HFF-Myc (cell line): ENCODE results near the gene KRT79.

ENCODE experiments used
- DNase-seq: peaks from one replicate; pipeline ENCODE4 v3.0.0-alpha.2; 2011; ENCODE audit warnings: low read depth; ENCODE audit errors: extremely low read depth
- H3K4me3 ChIP-seq: replicated peaks from 2 replicates; pipeline ENCODE4 v1.5.1; 2011; ENCODE audit warnings: low read depth, mild to moderate bottlenecking, control low read depth, low read length
- TF ChIP-seq, protein P1 (sequence below): IDR thresholded peaks from 2 replicates; pipeline ENCODE4 v1.5.1; 2012; ENCODE audit warnings: mild to moderate bottlenecking, low read depth, low read length, control low read depth; ENCODE audit errors: missing control alignments

KRT79 gene

DNA sequence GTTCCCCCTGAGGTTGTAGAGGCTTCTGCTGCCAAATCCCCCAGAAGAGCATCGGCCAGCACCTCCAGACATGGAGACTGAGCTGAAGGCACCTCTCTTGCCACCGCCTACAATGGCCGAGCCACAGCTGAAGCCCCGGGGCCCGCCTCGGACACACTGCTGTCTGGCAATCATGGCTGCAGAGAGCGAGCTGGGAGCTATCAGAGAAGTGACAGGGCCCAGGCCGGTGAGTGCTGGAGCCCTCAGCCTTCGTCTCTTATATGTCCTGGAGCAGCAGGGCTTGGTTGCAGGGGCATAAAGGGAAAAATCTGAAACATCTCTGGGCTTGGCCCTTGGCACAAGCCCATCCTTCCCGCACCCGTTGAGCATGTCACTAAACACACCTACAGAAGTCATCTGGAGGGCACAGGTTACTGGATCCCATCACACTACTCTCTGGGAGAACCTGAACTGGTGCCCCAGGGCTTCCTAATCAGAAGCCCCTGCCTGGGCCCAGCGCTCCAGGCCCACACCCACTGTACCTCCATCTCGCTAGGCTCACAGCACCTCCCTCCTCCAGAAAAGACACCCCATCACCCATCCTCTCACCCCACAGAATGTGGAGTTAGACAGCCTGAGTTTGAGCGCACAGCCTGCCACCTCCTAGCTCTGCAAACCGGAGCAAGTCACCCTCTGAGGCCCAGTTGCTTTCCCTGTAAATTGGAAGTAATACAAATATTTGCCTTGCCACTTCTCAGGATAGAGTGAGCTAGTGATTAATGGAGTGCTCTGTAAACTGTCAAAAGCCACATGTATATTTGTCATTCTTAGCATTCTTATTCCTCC lies 20.0 kb downstream of the KRT79 start, which contains the start of gene KRT4:
Gene KRT4 (minus strand): TSS at position 232 of the 825 bp plus-strand sequence. CDS start 58 bp downstream, at position 174.
- H3K4me3 ChIP-seq: no peak within 1 kb of the TSS
- no peak for DNase-seq
- TF ChIP-seq, protein P1, sequence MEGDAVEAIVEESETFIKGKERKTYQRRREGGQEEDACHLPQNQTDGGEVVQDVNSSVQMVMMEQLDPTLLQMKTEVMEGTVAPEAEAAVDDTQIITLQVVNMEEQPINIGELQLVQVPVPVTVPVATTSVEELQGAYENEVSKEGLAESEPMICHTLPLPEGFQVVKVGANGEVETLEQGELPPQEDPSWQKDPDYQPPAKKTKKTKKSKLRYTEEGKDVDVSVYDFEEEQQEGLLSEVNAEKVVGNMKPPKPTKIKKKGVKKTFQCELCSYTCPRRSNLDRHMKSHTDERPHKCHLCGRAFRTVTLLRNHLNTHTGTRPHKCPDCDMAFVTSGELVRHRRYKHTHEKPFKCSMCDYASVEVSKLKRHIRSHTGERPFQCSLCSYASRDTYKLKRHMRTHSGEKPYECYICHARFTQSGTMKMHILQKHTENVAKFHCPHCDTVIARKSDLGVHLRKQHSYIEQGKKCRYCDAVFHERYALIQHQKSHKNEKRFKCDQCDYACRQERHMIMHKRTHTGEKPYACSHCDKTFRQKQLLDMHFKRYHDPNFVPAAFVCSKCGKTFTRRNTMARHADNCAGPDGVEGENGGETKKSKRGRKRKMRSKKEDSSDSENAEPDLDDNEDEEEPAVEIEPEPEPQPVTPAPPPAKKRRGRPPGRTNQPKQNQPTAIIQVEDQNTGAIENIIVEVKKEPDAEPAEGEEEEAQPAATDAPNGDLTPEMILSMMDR: no peak

DNA sequence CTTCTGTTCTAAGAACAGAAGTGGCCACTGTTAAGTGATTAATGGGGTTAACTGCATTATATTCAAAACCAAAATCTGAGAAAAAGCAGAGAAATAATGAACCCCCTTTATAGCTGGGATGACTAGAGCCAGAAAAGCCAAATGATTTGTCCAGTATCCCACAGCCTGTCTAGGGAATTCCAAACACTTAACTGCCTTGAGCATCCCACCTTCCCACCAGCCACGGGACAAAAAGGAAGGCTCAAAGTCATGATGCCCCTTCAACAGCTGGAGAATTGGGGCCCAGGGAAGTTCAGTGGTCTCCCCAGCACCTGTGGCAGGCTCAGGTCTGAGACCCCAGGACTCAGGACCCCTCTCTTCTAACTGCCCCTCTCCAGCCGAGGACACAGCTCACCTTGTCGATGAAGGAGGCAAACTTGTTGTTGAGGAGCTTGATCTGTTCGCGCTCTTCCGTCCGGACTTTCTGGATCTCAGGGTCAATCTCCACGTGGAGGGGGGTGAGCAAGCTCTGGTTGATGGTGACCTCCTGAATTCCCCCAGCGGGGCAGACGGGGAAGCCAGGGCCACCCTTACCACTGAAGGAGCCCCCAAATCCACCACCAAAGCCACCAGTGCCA lies 20.8 kb downstream of the KRT79 start:
- H3K4me3 ChIP-seq: no peak overlapping the region
- TF ChIP-seq, protein P1: no peak
- no peak for DNase-seq

DNA sequence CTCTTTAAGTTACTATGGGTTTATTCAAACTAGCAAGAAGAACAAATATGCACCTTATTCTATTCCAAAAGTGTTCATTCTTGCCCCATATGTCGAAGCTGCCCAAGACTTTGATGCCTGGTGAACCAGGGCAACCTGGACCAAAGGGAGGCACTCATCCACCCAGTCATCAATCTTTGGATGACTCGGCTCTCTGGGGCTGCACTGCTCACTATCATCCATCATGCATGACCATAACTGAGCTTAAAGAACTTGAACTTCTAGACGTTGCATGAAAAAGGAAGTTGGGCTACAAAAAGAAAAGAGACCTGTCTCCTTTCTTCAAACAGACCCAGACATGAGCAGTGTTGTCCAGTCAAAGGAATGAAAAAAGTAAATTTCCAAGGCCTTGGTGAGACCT lies 21.4 kb downstream of the KRT79 start:
- no peak overlapping the region for H3K4me3 ChIP-seq
- no peak for DNase-seq
- TF ChIP-seq, protein P1: no peak

DNA sequence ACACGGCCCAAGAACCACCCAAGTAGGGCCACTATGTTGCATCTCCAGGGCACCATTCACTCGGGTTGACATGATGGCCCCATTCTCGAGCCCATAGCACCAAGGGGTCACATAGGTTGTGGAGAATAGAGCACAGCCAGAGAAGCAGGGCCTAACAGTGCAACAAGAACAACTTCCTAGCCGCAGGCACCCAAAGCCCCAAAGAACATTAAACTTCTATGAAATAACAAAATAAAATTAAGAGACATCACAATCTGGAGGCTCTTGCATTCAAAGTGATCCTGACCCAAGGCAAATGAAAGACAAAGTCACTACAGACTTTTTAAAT lies 22.1 kb downstream of the KRT79 start:
- TF ChIP-seq, protein P1: no peak
- DNase-seq: no peak
- H3K4me3 ChIP-seq: no peak overlapping the region

DNA sequence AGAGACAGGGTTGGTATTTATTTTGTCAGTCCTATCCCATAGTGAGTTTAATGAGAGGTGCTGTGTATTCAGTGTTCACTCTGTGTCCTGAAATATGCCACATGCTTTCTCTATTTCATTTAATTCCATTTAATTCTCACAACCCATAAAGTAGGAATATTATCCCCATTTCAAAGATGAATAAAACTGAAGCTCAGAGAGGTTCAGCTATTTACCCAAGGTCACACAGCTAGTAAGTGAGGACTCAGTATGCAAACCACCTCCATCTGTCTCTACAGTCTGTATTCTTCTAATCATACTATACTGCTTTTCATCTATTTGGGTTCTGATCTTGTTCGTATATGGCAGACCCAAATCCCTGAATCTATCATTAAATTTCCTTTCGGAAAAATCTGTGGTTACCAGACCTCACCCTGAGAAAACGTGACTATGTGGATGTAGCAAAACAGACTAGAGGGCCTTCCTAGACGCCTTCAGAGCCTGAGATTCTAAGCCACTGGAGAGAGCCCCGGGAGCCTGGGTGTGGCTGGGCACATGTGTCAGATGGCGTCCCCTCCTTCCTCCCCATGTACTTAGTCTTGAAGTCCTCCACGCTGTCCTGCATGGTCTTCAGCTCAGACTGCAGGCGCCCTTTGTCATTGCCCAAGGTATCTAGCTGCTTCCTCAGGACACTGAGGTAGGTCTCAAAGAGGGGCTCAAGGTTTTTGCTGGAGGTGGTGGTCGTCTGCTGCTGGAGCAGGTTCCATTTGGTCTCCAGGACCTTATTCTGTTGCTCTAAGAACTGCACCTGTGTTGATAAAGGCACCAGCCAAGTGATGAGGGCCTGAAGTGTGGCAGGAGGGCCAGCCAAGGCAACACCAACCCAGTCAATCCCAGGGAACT lies 22.7 kb downstream of the KRT79 start:
- TF ChIP-seq, protein P1: no peak
- no peak for DNase-seq
- no peak overlapping the region for H3K4me3 ChIP-seq

DNA sequence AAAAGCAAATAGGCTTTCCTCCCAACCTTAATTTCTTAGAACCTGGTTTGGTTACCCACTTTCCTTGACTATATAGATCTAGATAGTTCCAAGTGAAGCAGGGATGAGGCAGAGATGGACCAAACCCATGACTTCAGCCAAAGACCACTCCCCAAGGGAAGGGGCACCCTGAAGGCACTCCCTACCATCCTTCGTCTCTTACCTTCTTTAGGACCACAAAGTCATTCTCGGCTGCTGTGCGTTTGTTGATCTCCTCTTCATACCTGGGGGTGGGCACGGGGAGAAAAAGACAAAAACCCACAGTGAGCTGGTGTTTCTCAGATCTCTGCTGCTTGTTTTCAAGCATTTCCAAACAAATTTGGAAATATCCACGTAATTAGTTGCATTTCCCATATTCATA lies 23.6 kb downstream of the KRT79 start:
- TF ChIP-seq, protein P1: no peak

More for the DNA sequence above, 23.6 kb downstream of the KRT79 start:
- no peak overlapping the region for H3K4me3 ChIP-seq
- DNase-seq: no peak
